T47D (cell line): ENCODE results near the gene PPP1R8.
A peak's percentile ranks its signal among the peaks of the same experiment; 100 is the strongest.
"Not testable (repeated sequence)": the region's sequence is repeated elsewhere in the genome, so short reads cannot be mapped to it uniquely, and the experiment has no call there.

Experiments used
- DNase-seq, 2 experiments: peaks; one replicate each; pipeline versions ENCODE4 v3.0.0 to v3.0.0-alpha.2; 2011 to 2012; ENCODE audit warnings: low read depth in 1 of 2, low spot score in 1 of 2
- JUND ChIP-seq: IDR thresholded peaks from 2 replicates; pipeline ENCODE4 v1.6.1; 2012; ENCODE audit warnings: low read depth
- in situ Hi-C: cut with HindIII; loops from 2 replicates; pipeline ENCODE4 v1.10.0; 2016; ENCODE audit warnings: low sequenced_read_pairs, low pct_unique_long_range_greater_than_20kb

The PPP1R8 gene

GRCh38 chr1:27830621-27831440 is at the start of gene PPP1R8:
Gene PPP1R8, plus strand, starts transcription at chr1:27830782. Its CDS starts 54 bp downstream, at chr1:27830836.
- TF ChIP-seq JUND, result no peak
- in situ Hi-C loops, result no loop called here
- DNase-seq, result peak; percentile 37 to 94

- no peak for TF ChIP-seq JUND
- no peak for DNase-seq
- in situ Hi-C loops, result no loop called here
Observed at GRCh38 chr1:27782950-27783349, 47.6 kb upstream of the PPP1R8 start.

DNA sequence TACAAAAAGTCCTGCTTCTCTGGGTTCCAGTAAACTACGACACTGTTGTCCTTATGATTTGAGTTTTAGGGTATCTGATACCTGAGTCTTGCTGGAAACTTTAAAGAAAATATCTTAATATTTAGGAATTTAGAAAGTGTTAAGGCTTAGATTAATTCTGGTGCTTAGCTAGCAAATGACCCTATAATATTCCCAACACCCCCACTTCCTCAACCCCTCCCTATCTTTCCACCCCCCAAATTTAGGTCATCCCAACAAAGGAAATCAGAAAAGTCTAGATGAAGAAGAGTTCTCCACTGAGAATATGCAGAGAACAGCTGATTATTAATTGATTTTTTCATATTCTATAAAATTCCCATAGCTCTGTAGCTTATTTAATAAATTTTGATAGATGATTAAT is 45.9 kb upstream of the PPP1R8 start:
- in situ Hi-C loops, result no loop called here
- DNase-seq, result no peak
- TF ChIP-seq JUND, result no peak

GRCh38 chr1:27785781-27786455 is 44.7 kb upstream of the PPP1R8 start:
- no peak for TF ChIP-seq JUND
- in situ Hi-C loops, result no loop called here
- no peak for DNase-seq

DNA sequence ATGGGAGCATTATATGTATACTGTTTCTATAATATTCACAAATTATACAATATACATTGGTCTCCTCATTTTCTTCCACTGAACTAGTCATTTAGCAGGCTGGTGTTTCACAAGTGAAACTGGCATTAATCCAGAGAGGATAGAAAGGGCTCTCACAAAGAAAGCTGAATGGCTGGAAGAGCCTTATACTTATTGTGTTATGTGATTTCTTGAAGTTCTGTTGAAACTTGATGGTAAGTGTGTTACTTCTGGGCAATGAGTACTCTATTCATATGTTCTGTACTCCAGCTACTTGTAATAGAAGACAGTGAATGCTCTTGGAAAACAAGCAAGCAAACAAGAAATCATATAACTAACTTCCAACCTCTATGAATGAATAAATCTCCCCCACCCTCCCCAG is 42.7 kb upstream of the PPP1R8 start:
- in situ Hi-C loops, result no loop called here
- no peak for DNase-seq
- no peak for TF ChIP-seq JUND

GRCh38 chr1:27789540-27790041 is 41.0 kb upstream of the PPP1R8 start:
- TF ChIP-seq JUND, result no peak
- in situ Hi-C loops, result no loop called here
- peak in 1 of 2 experiments; percentile 3 for DNase-seq

GRCh38 chr1:27790270-27790669 is 40.3 kb upstream of the PPP1R8 start:
- in situ Hi-C loops, DNase-seq: not testable (repeated sequence)

- no peak for DNase-seq
- in situ Hi-C loops, result no loop called here
- TF ChIP-seq JUND, result no peak
Observed at GRCh38 chr1:27795601-27796000, 35.0 kb upstream of the PPP1R8 start.

DNA sequence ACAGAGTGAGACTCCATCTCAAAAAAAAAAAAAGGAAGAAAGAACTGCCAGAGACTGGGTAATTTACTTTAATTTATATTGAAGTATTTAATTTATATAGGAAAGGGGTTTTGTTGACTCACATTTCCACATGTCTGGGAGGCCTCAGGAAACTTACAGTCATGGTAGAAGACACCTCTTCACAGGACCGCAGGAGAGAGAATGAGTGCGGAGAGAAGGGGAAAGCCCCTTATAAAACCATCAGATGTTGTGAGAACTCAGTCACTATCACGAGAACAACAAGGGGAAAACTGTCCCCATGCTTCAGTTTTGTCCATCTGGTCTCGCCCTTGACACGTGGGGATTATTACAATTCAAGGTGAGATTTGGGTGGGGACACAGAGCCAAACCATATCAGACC is 25.8 kb upstream of the PPP1R8 start:
- DNase-seq, result no peak
- TF ChIP-seq JUND, result no peak
- in situ Hi-C loops, result no loop called here

- TF ChIP-seq JUND, result no peak
- no peak for DNase-seq
- in situ Hi-C loops, result no loop called here
Observed at GRCh38 chr1:27806758-27807157, 23.8 kb upstream of the PPP1R8 start.

DNA sequence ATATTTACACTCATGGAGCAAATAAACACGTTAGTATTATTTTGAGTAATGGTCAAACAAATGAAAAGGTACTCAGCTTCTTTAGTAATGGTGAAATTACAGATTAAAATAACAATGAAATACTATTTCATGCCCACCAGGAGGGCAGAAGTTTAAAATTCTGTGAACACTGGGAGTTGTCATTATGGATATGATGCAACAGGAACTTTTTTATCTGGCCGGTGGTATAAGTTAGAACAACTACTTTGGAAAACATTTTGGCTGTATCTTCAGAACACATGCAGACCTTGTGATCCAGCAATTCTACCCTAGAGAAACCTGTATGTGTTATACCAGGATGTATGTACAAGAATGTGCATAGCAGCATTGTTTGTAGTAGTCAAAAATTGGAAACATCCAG is 23.2 kb upstream of the PPP1R8 start:
- no peak for TF ChIP-seq JUND
- in situ Hi-C loops, result no loop called here
- DNase-seq, result no peak

GRCh38 chr1:27808131-27808530 is 22.5 kb upstream of the PPP1R8 start:
- DNase-seq, in situ Hi-C loops: not testable (repeated sequence)

- TF ChIP-seq JUND, result no peak
- in situ Hi-C loops, result no loop called here
- DNase-seq, result no peak
Observed at GRCh38 chr1:27809883-27810282, 20.7 kb upstream of the PPP1R8 start.
